ENCODE data around the gene PGP. TPM values are rescaled to one million over a fixed set of nuclear protein-coding genes. Genes with fewer than 3 reads are reported as not detected.
A peak's percentile ranks its signal among the peaks of the same experiment; 100 is the strongest.

The PGP gene
- polyA plus RNA-seq (2011; rRNA removed): 13.9 and 15.0 TPM in 2 replicates
- polyA plus RNA-seq (2012; cell fraction: cytosol; rRNA removed): 37.0 and 52.9 TPM in 2 replicates
- 67.6 and 101 TPM in 2 replicates for polyA plus RNA-seq (2012; cell fraction: nucleus; rRNA removed)
- 27.7 to 33.7 TPM (median 31.9 TPM) in 3 replicates for polyA plus RNA-seq (2017; fragmentation: RNase III; extraction: RNeasy Plus Mini Kit Qiagen cat#74134 plus additional on column Dnase treatment)
- polyA minus RNA-seq (2011; rRNA and poly(A)+ RNA removed): 7.6 TPM in 2 replicates

GRCh38 chr16:2214719-2214968 lies at the start of gene PGP:
TSS of gene PGP (minus strand) at chr16:2214840. CDS start at chr16:2214777, 63 bp downstream.
- DNase-seq (ENCODE audit: low read depth in 1 of 2, low spot score in 1 of 2) (no peak), FAIRE-seq (no peak), ATAC-seq (peak; percentile 77 to 86)
- Histone ChIP-seq H3K4me3 (peak within 1 kb of the TSS; percentile 98), H3K9me3 (no peaks in the 10 kb centered on the region), H3K27ac (peak within 1 kb of the TSS; percentile 95 to 98), H3K4me2 (peak within 1 kb of the TSS; percentile 100), H3K4me1 (peaks cover 30% of the 10 kb centered on the region)
- POLR2A ChIA-PET: interaction anchor here (1.0 to 3.1 kb wide), 10 partner anchors 9 to 468 kb away, joined by 3 to 31 read pairs (median 4); partner anchors contain the start of genes ECI1, KCTD5, MLST8 and TRAF7
- WGBS (ENCODE audit: missing lambda C conversion rate): no CpG with 5 or more reads among the region's 48 CpGs
- CTCF ChIA-PET: interaction anchor here (1.0 kb wide), 2 partner anchors 9 to 10 kb away, joined by 3 read pairs; partner anchors contain the start of gene MLST8
- TF ChIP-seq MAZ (IDR thresholded peaks at IDR 0.05; ENCODE audit: borderline replicate concordance, low read depth, low read length) (0 out of 2 replicates have a peak, but pooled peaks have one; percentile 34), FOSB (CRISPR knock-in tag; IDR thresholded peaks at IDR 0.05) (no peak), JUN (IDR thresholded peaks at IDR 0.05) (no peak; a peak in 1 of 5 replicates), ZC3H11A (IDR thresholded peaks at IDR 0.05) (no peak), HEYL (CRISPR knock-in tag; IDR thresholded peaks at IDR 0.05) (peak; percentile 98), CHD4 (IDR thresholded peaks at IDR 0.05; ENCODE audit: borderline replicate concordance) (no peak), HDAC2 (IDR thresholded peaks at IDR 0.05) (no peak), JUNB (IDR thresholded peaks at IDR 0.05) (no peak), EP300 (IDR thresholded peaks at IDR 0.05) (no peak), HOXB5 (CRISPR knock-in tag; IDR thresholded peaks at IDR 0.05) (peak; percentile 100), ZSCAN20 (CRISPR knock-in tag; IDR thresholded peaks at IDR 0.05) (peak; percentile 94), MYC (IDR thresholded peaks at IDR 0.05; ENCODE audit: borderline replicate concordance, low read length) (no peak), POLR2AphosphoS2 (conservative IDR thresholded peaks at IDR 0.05; ENCODE audit: low read length) (no peak), ELK1 (IDR thresholded peaks at IDR 0.05; ENCODE audit: low read depth, low read length) (no peak), E2F6 (IDR thresholded peaks at IDR 0.05; ENCODE audit: borderline replicate concordance, low read depth) (no peak), FOXS1 (CRISPR knock-in tag; IDR thresholded peaks at IDR 0.05) (peak; percentile 100), TFCP2L1 (CRISPR knock-in tag; IDR thresholded peaks at IDR 0.05) (no peak; the same call in 1 of the 2 replicates), EHF (CRISPR knock-in tag; IDR thresholded peaks at IDR 0.05) (peak; percentile 99), RAD21 (conservative IDR thresholded peaks at IDR 0.05 in 1 of 2, IDR thresholded peaks at IDR 0.05 in 1 of 2) (no peak), HOXB13 (CRISPR knock-in tag; IDR thresholded peaks at IDR 0.05; ENCODE audit: low read depth) (peak; percentile 99), KDM5A (IDR thresholded peaks at IDR 0.05) (no peak), PHF8 (IDR thresholded peaks at IDR 0.05; ENCODE audit: borderline replicate concordance, low read depth) (no peak), SREBF2 (IDR thresholded peaks at IDR 0.05) (no peak), ZNF302 (CRISPR knock-in tag; IDR thresholded peaks at IDR 0.05) (peak; percentile 95), NR3C1 (IDR thresholded peaks at IDR 0.05) (no peak), CEBPB (IDR thresholded peaks at IDR 0.05) (no peak), CTCF (IDR thresholded peaks at IDR 0.05) (no peak), HOXA7 (CRISPR knock-in tag; IDR thresholded peaks at IDR 0.05) (peak; percentile 69; the same call in 1 of the 2 replicates), RNF2 (IDR thresholded peaks at IDR 0.05; ENCODE audit: borderline replicate concordance, low read depth) (no peak), HMGXB4 (CRISPR knock-in tag; IDR thresholded peaks at IDR 0.05; ENCODE audit: borderline replicate concordance) (0 out of 2 replicates have a peak, but pooled peaks have one; percentile 56), HES2 (IDR thresholded peaks at IDR 0.05) (no peak), MAFK (IDR thresholded peaks at IDR 0.05; ENCODE audit: partially characterized antibody) (no peak), CBX8 (IDR thresholded peaks at IDR 0.05) (no peak), ATOH8 (CRISPR knock-in tag; IDR thresholded peaks at IDR 0.05; ENCODE audit: low read depth) (peak; percentile 100)
